LNCAP (cell line): Measurements from ENCODE around the gene ATRX.

Source experiments
- TF ChIP-seq, protein P1 (sequence below): fragments of 450-650 bp; IDR thresholded peaks from 2 replicates; pipeline ENCODE4 v1.5.1; 2017; ENCODE audit warnings: mild to moderate bottlenecking

The ATRX gene

GRCh38 chrX:77786365-77786680 is 307 bp upstream of the ATRX start:
- TF ChIP-seq, protein P1, sequence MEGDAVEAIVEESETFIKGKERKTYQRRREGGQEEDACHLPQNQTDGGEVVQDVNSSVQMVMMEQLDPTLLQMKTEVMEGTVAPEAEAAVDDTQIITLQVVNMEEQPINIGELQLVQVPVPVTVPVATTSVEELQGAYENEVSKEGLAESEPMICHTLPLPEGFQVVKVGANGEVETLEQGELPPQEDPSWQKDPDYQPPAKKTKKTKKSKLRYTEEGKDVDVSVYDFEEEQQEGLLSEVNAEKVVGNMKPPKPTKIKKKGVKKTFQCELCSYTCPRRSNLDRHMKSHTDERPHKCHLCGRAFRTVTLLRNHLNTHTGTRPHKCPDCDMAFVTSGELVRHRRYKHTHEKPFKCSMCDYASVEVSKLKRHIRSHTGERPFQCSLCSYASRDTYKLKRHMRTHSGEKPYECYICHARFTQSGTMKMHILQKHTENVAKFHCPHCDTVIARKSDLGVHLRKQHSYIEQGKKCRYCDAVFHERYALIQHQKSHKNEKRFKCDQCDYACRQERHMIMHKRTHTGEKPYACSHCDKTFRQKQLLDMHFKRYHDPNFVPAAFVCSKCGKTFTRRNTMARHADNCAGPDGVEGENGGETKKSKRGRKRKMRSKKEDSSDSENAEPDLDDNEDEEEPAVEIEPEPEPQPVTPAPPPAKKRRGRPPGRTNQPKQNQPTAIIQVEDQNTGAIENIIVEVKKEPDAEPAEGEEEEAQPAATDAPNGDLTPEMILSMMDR: no peak

GRCh38 chrX:77779695-77780094 is 6.3 kb downstream of the ATRX start:
- TF ChIP-seq, protein P1: no peak

GRCh38 chrX:77776659-77777058 is 9.4 kb downstream of the ATRX start:
- TF ChIP-seq, protein P1: no peak

DNA sequence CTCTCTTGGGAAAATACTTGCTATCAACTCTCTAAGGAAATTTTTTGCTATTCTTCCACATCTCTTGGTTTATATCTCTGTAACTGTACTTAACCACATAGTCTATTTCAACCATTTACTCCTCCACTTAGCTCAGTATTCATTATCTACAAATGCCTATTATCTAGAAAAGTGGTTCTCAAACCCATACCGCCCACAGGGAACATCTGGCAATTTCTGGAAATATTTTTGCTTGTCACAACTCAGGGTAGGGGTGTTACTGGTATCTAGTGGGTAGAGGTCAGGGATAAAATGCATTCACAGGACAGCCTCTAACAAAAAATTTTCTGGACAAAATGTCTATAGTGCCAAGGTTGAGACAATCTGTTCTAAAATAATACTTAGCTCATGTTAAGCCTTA is 14.4 kb downstream of the ATRX start:
- TF ChIP-seq, protein P1: no peak

- TF ChIP-seq, protein P1: no peak
These were observed 17.2 kb downstream of the ATRX start for GRCh38 chrX:77768787-77769186.

- TF ChIP-seq, protein P1: no peak
These were observed 30.5 kb downstream of the ATRX start for GRCh38 chrX:77755561-77755960.

DNA sequence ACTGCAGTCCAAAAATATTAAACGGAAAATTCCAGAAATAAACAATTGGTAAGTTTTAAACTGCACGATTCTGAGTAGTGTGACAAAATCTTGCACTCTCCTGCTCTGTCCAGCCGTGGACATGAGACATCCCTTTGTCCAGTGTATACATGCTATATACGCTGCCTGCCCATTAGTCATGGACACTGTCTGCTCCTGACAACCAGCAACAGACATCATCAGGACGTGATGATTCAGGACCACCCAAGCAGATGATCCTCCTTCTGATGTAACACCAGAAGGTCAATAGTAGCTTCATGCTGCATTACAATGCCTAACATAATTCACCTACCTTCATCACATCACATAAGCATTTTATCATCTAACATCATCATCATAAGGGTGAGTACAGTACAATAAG is 36.3 kb downstream of the ATRX start:
- TF ChIP-seq, protein P1: no peak

DNA sequence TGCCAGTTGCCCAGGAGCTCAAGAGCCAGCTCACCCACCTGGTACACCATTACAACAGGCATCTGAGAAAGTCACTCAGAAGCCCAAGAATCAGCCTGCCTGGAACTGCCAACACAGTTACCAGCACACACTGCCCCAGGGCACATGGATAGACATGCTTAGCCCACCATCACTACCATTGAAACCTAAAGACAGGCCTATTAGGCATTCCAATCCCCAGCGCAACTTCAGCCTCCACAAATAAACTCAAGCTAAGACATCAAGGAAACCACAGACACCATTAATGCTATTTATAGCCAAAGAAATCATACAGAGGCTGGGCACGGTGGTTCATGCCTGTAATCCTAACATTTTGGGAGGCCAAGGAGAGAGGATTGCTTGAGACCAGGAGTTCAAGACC is 42.3 kb downstream of the ATRX start:
- TF ChIP-seq, protein P1: no peak
